Lung (tissue), 12 donors: ENCODE results near the gene TTC23. TPM values are rescaled to one million over a fixed set of nuclear protein-coding genes. Genes with fewer than 3 reads are reported as not detected.

Source experiments
- ATAC-seq: fragments of 200-7000 bp; cut with Tn5 transposase; one replicate; pipeline ENCODE4 v1.9.1; 2020; ENCODE audit warnings: moderate number of reproducible peaks; ENCODE audit not compliant: insufficient read depth, low FRiP score
- DNase-seq, 3 donors: peaks; one replicate each; pipeline ENCODE4 v3.0.0-alpha.2; 2013 to 2017
- H3K27ac ChIP-seq, 2 donors: one replicate each; pipeline ENCODE4 v1.5.1; 2013; ENCODE audit warnings: mild to moderate bottlenecking in 2 of 2, moderate library complexity in 2 of 2, control low read depth in 1 of 2, inconsistent platforms in 1 of 2, low read depth in 1 of 2, low read length in 1 of 2
- H3K27me3 ChIP-seq, 3 donors: one replicate each; pipeline ENCODE4 v1.5.1; 2013; ENCODE audit warnings: low read length in 2 of 3; ENCODE audit not compliant: control insufficient read depth in 3 of 3, insufficient read depth in 3 of 3
- H3K36me3 ChIP-seq, 4 donors: one replicate each; pipeline ENCODE4 v1.5.1; 2013; ENCODE audit warnings: low read length in 4 of 4, mild to moderate bottlenecking in 1 of 4, moderate library complexity in 1 of 4; ENCODE audit not compliant: control insufficient read depth in 4 of 4, insufficient read depth in 4 of 4
- H3K4me1 ChIP-seq, 5 donors: one replicate each; pipeline ENCODE4 v1.5.1; 2013; ENCODE audit warnings: low read length in 5 of 5, mild to moderate bottlenecking in 2 of 5, moderate library complexity in 1 of 5; ENCODE audit not compliant: control insufficient read depth in 5 of 5, insufficient read depth in 5 of 5
- H3K4me3 ChIP-seq: one replicate; pipeline ENCODE4 v1.5.1; 2013; ENCODE audit warnings: mild to moderate bottlenecking, control low read depth, moderate library complexity
- H3K9ac ChIP-seq, 2 donors: one replicate each; pipeline ENCODE4 v1.5.1; 2013; ENCODE audit warnings: low read length in 2 of 2, control low read depth in 1 of 2; ENCODE audit not compliant: insufficient read depth in 1 of 2
- H3K9me3 ChIP-seq, 4 donors: one replicate each; pipeline ENCODE4 v1.5.1; 2013; ENCODE audit warnings: low read length in 3 of 4, mild to moderate bottlenecking in 1 of 4, moderate library complexity in 1 of 4; ENCODE audit not compliant: control insufficient read depth in 4 of 4, insufficient read depth in 3 of 4
- WGBS, 2 donors: extraction: QIAGEN DNeasy Blood & Tissue Kit; methylation state at CpG; one replicate each; pipeline ENCODE4 v1.1.7; 2013; 5-methylcytosine and 5-hydroxymethylcytosine counted together
- polyA plus RNA-seq, 2 donors: library from polyadenylated mRNA; stranded (reverse); fragments of 200-250 nt; gene quantifications; one replicate each; pipeline ENCODE4 v1.2.1, GENCODE V29; 2013
- total RNA-seq, 2 donors: library from RNA; depleted of rRNA in 1 of 2; stranded (reverse); fragments of >200 nt in 1 of 2; gene quantifications; one replicate each; pipeline ENCODE4 v1.2.1, GENCODE V29; 2014 to 2021
- TF ChIP-seq, protein P1 (sequence below): IDR thresholded peaks from 2 replicates; pipeline ENCODE4 v1.5.1; 2012; ENCODE audit warnings: mild to moderate bottlenecking; ENCODE audit errors: control extremely low read depth, extremely low read depth
- donor health status: control.
- donor health status: control.
- donor health status: Bipolar disorder and iron deficiency.
- donor health status: healthy.
- donor health status: DM: yes; HTN: yes; CAD: no.

The TTC23 gene
- total and polyA plus RNA-seq, 4 donors, result 6.2 to 48.5 (median 10.6) TPM

DNA sequence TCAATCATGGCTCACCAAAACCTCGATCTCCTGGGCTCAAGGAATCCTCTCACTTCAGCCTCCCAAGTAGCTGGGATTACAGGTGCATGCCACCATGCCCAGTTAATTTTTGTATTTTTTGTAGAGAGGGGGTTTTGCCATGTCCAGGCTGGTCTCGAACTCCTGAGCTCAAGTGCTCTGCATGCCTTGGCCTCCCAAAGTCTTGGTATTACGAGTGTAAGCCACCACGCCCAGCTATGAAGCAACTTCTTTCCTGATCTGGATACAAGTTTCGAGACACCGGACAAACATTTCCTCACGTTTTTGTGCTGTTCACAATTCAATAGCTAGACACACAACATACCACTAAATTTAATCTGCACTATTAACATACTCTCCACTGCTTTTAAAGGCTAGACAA, 147.9 kb downstream of the TTC23 start:
- TF ChIP-seq, protein P1, sequence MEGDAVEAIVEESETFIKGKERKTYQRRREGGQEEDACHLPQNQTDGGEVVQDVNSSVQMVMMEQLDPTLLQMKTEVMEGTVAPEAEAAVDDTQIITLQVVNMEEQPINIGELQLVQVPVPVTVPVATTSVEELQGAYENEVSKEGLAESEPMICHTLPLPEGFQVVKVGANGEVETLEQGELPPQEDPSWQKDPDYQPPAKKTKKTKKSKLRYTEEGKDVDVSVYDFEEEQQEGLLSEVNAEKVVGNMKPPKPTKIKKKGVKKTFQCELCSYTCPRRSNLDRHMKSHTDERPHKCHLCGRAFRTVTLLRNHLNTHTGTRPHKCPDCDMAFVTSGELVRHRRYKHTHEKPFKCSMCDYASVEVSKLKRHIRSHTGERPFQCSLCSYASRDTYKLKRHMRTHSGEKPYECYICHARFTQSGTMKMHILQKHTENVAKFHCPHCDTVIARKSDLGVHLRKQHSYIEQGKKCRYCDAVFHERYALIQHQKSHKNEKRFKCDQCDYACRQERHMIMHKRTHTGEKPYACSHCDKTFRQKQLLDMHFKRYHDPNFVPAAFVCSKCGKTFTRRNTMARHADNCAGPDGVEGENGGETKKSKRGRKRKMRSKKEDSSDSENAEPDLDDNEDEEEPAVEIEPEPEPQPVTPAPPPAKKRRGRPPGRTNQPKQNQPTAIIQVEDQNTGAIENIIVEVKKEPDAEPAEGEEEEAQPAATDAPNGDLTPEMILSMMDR, result no peak

DNA sequence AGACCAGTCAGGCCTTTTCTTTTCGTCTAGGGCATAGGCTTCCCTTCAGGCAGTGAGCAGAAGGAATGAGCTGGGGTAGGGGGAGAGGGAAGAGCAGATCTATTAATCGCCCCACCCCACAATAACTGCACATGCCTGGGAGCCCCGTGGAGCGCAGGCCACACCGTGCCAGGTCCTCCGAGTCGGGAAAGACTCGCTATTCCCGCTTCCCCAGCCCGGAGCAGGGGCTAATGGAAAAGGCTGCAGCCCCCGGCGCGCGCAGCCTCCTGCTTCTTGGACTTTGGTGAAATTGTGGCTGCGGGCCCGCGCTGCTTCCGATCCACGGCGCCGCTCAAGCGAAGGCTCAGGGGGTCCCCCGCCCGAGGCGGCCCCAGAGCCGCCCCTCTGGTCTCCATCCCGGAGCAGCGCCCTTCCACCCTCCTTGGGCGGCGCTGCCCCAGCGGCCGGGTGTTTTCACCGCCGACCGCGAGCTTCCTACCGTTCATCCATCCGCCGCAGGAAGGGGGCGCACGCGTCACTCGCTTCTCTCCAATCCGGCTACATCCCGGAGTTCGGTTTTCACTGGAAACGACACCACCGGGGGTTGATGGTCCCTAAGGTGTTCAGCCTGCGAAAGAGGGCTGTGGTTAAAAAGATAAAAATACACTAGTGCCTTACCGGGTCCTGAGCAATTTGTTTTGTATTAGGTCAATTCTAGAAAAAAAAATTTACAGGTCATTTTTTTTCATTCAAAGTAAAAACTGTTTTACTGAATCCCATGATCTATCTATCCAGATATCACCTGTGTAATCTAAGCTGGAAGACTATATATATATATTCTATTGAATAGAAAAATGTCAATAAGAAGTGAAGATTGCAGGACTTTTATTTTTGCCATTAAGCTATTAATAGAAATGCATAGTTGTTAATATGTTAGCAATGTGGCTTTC, 148.9 kb downstream of the TTC23 start:
- TF ChIP-seq, protein P1, result peak; percentile 51
- Histone ChIP-seq H3K9ac (no peak overlapping the region), H3K4me1 (peaks cover 0 to 3% (median 0%) of the 10 kb centered on the region in 5 donors), H3K27ac (no peak overlapping the region), H3K9me3 (no peaks in the 10 kb centered on the region), H3K27me3 (peaks cover 8 to 26% (median 22%) of the 10 kb centered on the region in 3 donors), H3K4me3 (no peak overlapping the region), H3K36me3 (no peaks in the 10 kb centered on the region)
- ATAC-seq, result peak; percentile 65
- WGBS, 2 donors, result 3 to 4% methylated on average over 40 to 50 of the region's 50 CpGs
- DNase-seq, result peak; percentile 79 to 82 (median 80)

More for the DNA sequence above, 147.9 kb downstream of the TTC23 start:
- WGBS, 2 donors, result 48 to 75% methylated on average over 7 of the region's 7 CpGs
- Histone ChIP-seq H3K4me1 (peaks cover 0 to 10% (median 4%) of the 10 kb centered on the region in 5 donors), H3K27ac (no peak overlapping the region), H3K4me3 (no peak overlapping the region), H3K27me3 (peaks cover 8 to 28% (median 27%) of the 10 kb centered on the region in 3 donors), H3K9ac (no peak overlapping the region), H3K9me3 (peaks cover 0 to 3% (median 0%) of the 10 kb centered on the region in 4 donors), H3K36me3 (no peaks in the 10 kb centered on the region)
- DNase-seq (no peak), ATAC-seq (no peak)

DNA sequence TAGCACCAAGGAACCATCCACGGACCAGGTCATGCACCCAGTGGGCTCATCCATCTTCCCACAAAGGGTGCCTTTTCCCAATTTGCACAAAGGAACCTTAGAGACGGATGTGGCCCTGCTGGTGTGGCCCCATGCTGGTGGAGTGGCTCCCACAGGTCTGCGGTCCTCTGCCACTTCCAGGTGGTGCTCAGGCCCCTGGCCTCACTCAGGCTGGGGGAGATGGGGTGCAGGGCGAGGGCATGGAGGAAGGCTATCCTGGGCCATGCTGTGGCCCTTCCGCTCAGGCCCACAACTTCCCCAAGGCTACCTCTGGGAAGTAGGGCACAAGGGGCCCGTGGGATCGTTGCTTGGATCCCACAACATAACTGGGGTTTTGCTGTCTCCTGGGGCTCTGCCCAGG, 149.7 kb downstream of the TTC23 start:
- TF ChIP-seq, protein P1, result no peak
- Histone ChIP-seq H3K27ac (no peak overlapping the region), H3K4me3 (no peak overlapping the region), H3K9me3 (no peaks in the 10 kb centered on the region), H3K9ac (no peak overlapping the region), H3K27me3 (peaks cover 8 to 28% (median 24%) of the 10 kb centered on the region in 3 donors), H3K4me1 (peaks cover 0 to 3% (median 0%) of the 10 kb centered on the region in 5 donors), H3K36me3 (no peaks in the 10 kb centered on the region)
- ATAC-seq (no peak), DNase-seq (no peak)
- 89 to 92% methylated on average over 7 of the region's 7 CpGs for WGBS, 2 donors
